CD4-positive, alpha-beta T cell treated with Interferon alpha-2 for 1 hour (primary cell): ENCODE results near the gene KRT80.

ENCODE experiments used
- DNase-seq, 2 donors: peaks; one replicate each; pipeline ENCODE4 v3.0.0-alpha.2; 2020 to 2022

The KRT80 gene

GRCh38 chr12:52228366-52228765, 36.6 kb upstream of the KRT80 start:
- DNase-seq = no peak

DNA sequence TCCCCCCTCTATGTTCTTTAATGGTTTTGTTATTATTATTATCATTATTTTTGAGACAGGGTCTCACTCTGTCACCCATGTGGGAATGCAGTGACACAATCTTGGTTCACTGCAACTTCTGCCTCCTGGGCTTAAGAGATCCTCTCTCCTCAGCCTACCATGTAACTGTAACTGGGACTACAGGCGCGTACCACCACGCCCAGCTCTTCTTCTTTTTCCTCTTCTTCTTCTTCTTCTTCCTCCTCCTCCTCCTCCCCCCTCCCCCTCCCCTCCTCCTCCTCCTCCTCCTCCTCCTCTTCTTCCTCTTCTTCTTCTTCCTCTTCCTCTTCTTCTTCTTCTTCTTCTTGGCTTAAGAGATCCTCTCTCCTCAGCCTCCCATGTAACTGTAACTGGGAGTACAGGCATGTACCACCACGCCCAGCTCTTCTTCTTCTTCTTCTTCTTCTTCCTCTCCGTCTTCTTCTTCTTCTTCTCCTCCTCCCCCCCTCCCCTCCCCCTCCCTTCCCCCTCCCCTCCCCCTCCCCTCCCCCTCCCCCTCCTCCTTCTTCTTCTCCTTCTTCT, 35.9 kb upstream of the KRT80 start:
- no peak for DNase-seq

GRCh38 chr12:52226446-52226845, 34.6 kb upstream of the KRT80 start:
- DNase-seq = no peak

- DNase-seq = no peak
These were observed 33.9 kb upstream of the KRT80 start for GRCh38 chr12:52225752-52226151.

- DNase-seq = no peak
These were observed 32.3 kb upstream of the KRT80 start for GRCh38 chr12:52224151-52224550.

- DNase-seq = no peak
These were observed 31.7 kb upstream of the KRT80 start for GRCh38 chr12:52223406-52224039.

- DNase-seq = no peak
These were observed 30.9 kb upstream of the KRT80 start for GRCh38 chr12:52222692-52223091.

DNA sequence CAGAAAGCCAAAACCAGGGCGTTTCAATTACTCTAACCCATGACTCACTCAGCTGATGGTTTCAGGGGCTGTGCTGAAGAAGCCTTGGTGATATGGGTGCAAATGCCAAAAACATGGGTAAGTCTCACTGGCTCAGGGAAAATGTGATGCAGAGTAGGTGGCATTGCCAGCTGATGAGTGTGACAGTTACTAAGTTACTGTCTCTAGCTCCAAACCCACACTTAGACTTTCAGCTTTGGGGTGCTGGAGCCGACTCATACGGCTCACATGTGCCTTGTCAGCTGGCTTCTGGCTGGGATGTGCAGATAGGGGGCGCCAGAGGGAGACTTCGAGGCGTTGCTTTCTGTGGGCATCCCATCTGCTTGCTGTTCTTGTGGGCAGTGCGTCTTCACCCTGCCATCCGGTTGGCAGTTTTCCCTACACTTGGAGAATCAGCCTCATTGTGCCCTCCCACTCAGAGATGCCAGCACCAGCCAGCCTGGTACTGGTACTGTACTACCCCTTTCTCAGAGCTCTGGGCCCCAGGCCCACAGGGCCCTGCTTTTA, 30.2 kb upstream of the KRT80 start:
- DNase-seq = peak; percentile 29 to 34

DNA sequence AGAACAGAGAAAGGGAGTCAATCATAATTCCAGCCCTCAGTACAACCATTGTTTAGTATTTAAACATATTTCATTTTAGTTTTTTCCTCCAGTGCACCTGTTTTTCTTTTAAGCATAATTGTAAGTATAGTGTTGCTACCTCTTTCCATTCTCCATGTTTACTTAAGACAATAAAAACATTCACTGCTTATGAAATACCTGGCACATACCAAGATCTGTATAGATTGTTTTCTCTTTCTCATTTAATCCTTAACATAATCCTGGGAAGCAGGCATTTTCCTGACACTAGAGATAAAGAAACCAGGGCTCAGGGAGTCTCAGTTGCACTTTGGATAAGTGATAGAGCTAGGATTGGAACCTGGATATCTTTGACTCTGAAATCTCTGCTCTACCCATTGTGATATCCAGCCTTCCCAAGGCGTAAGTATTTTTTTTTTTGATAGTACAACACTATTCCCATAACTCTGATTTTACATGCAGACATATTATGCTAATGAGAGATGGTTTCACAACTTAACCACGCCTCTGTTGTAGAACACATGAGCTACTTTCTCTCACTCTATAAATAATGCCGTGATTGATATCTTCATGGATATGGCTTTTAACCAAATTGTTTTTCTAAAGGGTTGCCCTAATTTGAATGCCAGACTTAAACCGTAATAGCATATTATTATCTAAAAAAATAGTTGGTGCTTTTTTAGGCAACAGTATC, 29.4 kb upstream of the KRT80 start:
- no peak for DNase-seq

GRCh38 chr12:52220477-52220876, 28.7 kb upstream of the KRT80 start:
- DNase-seq = no peak

DNA sequence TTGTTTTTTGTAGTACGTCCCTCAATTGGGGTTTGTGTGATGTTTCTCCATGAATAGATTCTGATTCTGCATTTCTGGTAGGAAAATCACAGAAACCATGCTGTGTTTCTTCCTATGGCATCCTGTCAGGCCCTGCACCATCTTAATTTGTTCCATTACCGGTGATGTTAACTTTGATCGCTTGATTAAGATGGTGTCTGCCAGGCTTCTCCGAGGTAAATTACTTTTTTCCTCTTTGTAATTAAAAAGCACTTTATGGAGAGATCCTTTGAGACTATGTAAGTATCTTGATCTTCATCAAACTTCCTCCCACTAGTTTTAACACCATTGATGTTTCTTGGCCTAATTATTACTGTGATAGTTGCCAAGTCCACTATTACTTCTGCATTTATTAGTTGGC, 26.2 kb upstream of the KRT80 start:
- no peak for DNase-seq

- no peak for DNase-seq
These were observed 25.4 kb upstream of the KRT80 start for GRCh38 chr12:52217223-52217622.

- DNase-seq = no peak
These were observed 25.0 kb upstream of the KRT80 start for GRCh38 chr12:52216807-52217206.

GRCh38 chr12:52216100-52216499, 24.3 kb upstream of the KRT80 start:
- DNase-seq = no peak

- no peak for DNase-seq
These were observed 23.8 kb upstream of the KRT80 start for GRCh38 chr12:52215587-52216031.

- no peak for DNase-seq
These were observed 22.6 kb upstream of the KRT80 start for GRCh38 chr12:52214421-52214802.

DNA sequence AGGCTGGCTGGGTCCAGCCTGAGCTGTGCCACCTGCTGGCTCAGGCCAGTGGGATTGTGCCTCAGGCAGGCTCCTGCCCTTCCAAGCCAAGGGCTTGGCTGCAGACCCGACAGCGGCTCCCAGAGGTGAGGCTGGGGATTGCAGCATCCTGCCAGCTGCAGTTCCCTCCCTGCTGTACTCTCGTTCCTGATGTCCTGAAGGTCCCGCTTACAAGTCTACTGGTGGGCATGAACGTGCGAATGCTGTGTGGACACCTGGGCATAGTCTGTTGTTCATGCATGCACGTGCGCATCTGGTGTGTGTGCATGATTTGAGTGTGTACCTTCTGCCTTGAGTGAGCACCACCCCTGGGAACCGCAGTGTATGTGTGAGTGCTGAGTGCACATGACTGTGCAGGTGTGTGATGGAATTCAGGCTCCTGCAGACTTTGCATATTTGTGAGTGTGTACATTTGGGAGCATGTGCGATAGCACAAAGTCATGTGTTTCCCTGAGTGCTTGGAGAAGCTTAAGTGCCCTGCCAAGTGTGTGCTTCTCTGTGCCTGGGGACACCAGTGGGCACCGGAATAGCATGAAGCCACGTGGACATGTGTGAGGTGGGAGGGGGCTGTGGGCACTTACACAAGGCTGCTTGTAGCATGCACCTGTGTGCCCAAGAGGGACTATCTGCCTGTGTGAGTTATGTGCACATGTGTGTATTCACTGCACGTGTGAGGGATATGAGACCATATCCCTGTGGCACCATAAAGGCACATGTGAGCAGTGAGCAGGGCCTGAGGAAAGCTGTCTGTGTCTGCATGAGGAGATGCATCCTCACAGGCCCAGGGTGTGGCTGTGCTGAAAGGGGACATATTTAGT, 22.0 kb upstream of the KRT80 start:
- DNase-seq = peak; percentile 46 to 51

GRCh38 chr12:52212701-52213563, 21.1 kb upstream of the KRT80 start:
- DNase-seq = no peak

GRCh38 chr12:52211716-52212585, 20.1 kb upstream of the KRT80 start:
- DNase-seq = no peak

DNA sequence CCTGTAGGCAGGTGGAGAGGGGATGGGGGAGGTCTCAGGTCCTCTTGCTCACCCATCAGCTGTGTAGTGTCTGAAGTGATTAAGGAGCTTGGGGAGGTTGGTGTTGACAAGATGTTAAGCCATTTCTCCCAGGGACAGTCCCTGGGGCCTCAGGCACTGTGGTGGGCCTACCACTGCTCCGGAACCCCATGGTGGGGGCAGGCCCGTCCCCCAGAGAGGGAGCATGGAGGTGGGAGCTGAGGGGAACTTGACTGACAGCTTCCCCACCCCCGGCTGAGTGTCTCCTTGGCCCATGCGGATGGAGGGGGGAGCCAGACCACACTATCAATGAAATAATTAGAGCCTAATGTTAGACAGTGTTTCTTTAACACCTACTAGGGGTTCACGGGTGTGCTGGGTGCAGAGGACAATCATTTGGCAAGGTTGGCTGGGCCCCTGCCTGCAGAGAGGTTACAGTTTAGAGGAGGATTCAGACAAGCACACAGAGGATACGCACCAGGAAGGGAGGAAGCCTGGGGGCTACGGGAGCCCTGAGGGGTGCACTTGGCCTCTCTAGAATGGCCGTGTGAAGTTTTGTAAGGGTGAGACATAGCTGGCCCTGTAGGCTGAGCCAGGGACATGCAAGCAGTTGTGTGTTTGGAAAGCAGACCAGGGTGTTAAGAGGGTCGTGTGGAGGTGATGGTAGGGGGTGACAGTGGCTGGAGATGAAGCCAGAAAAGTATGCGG, 19.3 kb upstream of the KRT80 start:
- DNase-seq = no peak
